Peyer's patch (tissue), 4 donors: Measurements from ENCODE around the gene PIGU. TPM values are rescaled to one million over a fixed set of nuclear protein-coding genes. Genes with fewer than 3 reads are reported as not detected.
A peak's percentile ranks its signal among the peaks of the same experiment; 100 is the strongest.

ENCODE experiments used
- DNase-seq, 3 donors: peaks; one replicate each; pipeline ENCODE4 v3.0.0-alpha.2; 2017 to 2019
- H3K27ac ChIP-seq, 4 donors: fragments of 200-600 bp; sonication (generic); one replicate each; pipeline ENCODE4 v1.5.1; 2016 to 2019
- H3K27me3 ChIP-seq, 2 donors: fragments of 200-600 bp; sonication (generic); one replicate each; pipeline ENCODE4 v1.5.1; 2019
- H3K36me3 ChIP-seq, 3 donors: fragments of 200-600 bp; sonication (generic); one replicate each; pipeline ENCODE4 v1.5.1; 2016 to 2019
- H3K4me1 ChIP-seq, 4 donors: fragments of 200-600 bp; sonication (generic); one replicate each; pipeline ENCODE4 v1.5.1; 2016 to 2019
- H3K4me3 ChIP-seq, 4 donors: fragments of 200-600 bp; sonication (generic); 1 replicate in 3 of 4; 2 replicates in 1 of 4; pipeline ENCODE4 v1.5.1; 2016 to 2019; ENCODE audit warnings: mild to moderate bottlenecking in 1 of 4
- H3K9me3 ChIP-seq, 4 donors: fragments of 200-600 bp; sonication (generic); one replicate each; pipeline ENCODE4 v1.5.1; 2016 to 2019; ENCODE audit warnings: mild to moderate bottlenecking in 1 of 4
- POLR2A ChIP-seq, 2 donors: fragments of 450-650 bp; IDR thresholded peaks; one replicate each; pipeline ENCODE4 v1.5.1; 2017; ENCODE audit warnings: antibody characterized with exemption in 2 of 2, mild to moderate bottlenecking in 2 of 2, moderate library complexity in 2 of 2
- total RNA-seq, 4 donors: library from RNA; depleted of rRNA; stranded (reverse); fragments of >200 nt; gene quantifications; one replicate each; pipeline ENCODE4 v1.1.0, GENCODE V29; 2016
- TF ChIP-seq, protein P1 (sequence below), 6 experiments: fragments of 450-650 bp in 4 of 6; fragments of 200-600 bp in 2 of 6; sonication (generic) in 1 of 6; IDR thresholded peaks; one replicate each; pipeline ENCODE4 v1.5.1; 2017 to 2019; ENCODE audit warnings: antibody characterized with exemption in 6 of 6, mild to moderate bottlenecking in 3 of 6, moderate library complexity in 1 of 6

PIGU gene
- total RNA-seq, 4 donors from 2014 or later: 6.6 to 29.5 (median 18.4) TPM

DNA sequence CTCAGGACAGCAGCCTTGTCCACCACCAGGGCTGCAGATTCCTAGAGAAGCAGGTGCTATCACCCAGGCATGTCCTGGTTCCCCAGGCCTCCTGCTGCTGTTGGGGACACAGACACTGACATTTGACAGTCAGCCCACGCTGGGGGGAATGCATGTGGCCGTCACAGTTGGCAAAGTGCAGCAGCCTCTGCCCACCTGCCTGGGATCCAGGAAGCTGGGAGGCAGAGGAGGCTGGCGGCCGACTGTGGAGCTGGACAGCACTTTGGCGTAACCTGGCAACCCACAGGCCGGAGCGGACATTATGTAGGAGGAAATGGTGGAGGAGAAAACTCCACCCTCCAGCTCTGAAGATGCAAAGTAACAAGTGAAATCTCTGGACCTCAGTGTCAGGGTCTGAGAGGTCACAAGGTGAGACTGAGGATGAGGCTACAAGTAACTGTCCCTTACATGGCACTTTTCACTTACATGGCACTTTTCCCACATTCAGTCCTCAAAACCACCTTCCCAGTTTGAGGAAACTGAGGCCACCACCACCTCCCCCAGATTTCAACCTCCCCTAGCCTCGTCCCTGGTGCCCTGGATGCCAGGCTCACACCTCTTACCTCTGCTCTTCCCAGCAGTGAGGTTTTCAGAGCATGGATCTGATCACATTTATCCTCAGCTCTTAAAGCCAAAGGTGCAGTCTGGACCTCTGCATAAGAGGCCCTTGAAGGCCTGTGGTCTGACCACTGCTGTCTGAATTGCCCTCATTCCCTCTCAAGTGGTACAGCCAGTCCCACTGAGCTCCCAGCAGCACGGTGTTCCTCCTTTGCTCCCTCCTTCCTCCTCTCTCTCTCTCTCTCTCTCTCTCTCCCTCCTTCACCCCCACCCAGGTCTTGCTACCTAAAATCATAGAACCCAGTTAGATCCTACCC, 109.7 kb downstream of the PIGU start:
- no peak for TF ChIP-seq POLR2A (IDR thresholded peaks at IDR 0.05)
- TF ChIP-seq, protein P1, sequence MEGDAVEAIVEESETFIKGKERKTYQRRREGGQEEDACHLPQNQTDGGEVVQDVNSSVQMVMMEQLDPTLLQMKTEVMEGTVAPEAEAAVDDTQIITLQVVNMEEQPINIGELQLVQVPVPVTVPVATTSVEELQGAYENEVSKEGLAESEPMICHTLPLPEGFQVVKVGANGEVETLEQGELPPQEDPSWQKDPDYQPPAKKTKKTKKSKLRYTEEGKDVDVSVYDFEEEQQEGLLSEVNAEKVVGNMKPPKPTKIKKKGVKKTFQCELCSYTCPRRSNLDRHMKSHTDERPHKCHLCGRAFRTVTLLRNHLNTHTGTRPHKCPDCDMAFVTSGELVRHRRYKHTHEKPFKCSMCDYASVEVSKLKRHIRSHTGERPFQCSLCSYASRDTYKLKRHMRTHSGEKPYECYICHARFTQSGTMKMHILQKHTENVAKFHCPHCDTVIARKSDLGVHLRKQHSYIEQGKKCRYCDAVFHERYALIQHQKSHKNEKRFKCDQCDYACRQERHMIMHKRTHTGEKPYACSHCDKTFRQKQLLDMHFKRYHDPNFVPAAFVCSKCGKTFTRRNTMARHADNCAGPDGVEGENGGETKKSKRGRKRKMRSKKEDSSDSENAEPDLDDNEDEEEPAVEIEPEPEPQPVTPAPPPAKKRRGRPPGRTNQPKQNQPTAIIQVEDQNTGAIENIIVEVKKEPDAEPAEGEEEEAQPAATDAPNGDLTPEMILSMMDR (IDR thresholded peaks at IDR 0.05): no peak
- no peaks in the 10 kb centered on the region for H3K4me1 ChIP-seq
- H3K27me3 ChIP-seq: no peaks in the 10 kb centered on the region
- H3K27ac ChIP-seq: no peak overlapping the region
- DNase-seq: no peak
- H3K36me3 ChIP-seq: peaks cover 0 to 6% (median 0%) of the 10 kb centered on the region in 3 donors
- H3K9me3 ChIP-seq: no peaks in the 10 kb centered on the region
- H3K4me3 ChIP-seq: no peak overlapping the region

DNA sequence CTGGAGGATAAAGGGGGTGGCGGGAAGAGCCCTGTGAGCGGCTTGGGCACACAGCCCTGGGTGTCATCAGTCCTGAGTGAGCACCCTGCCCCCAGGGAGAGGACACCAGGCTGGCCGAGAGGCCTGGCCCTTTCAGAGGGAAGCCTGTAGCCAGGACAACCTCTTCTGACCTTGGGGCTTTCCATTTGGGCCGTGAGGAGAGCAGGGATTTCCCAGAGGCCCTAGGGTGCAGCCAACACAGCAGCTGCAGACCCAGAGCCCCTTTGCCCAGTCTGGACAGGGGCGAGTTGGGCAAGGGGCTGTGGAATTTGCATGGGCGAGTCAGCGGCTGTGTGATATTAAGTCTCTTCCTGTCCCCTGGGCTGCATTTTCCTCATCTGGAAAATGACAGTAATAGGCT, 112.1 kb downstream of the PIGU start:
- TF ChIP-seq POLR2A (IDR thresholded peaks at IDR 0.05): no peak
- TF ChIP-seq, protein P1 (IDR thresholded peaks at IDR 0.05): no peak
- no peak for DNase-seq
- no peaks in the 10 kb centered on the region for H3K4me1 ChIP-seq
- H3K27me3 ChIP-seq: no peaks in the 10 kb centered on the region
- no peak overlapping the region for H3K27ac ChIP-seq
- no peaks in the 10 kb centered on the region for H3K9me3 ChIP-seq
- H3K4me3 ChIP-seq: no peak overlapping the region
- peaks cover 0 to 6% (median 0%) of the 10 kb centered on the region in 3 donors for H3K36me3 ChIP-seq

DNA sequence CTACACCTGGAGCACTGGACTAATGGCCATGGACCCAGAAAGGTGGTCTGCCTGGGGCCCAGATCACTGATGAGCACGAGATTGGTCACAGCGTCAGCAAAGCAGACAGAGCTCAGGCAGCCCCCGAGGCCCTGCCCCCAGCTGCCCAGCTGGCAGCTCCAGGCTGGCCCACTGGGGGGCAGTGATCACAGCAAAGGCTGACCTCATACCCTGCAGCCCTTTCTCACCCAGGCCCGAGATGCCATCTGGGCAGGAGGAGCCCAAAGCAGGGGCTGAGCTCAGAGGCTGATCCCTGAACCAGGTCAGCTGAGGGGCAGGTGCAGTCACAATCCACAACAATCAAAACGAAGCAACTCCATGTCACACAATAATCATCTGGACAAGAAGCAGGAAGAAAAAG, 114.3 kb downstream of the PIGU start:
- H3K9me3 ChIP-seq: no peaks in the 10 kb centered on the region
- H3K36me3 ChIP-seq: no peaks in the 10 kb centered on the region
- TF ChIP-seq POLR2A (IDR thresholded peaks at IDR 0.05): no peak
- TF ChIP-seq, protein P1 (IDR thresholded peaks at IDR 0.05): peak in 4 of 6 experiments; percentile 17 to 30 (median 23)
- peaks cover 0 to 3% (median 1%) of the 10 kb centered on the region in 4 donors for H3K4me1 ChIP-seq
- DNase-seq: no peak
- no peak overlapping the region for H3K27ac ChIP-seq
- H3K27me3 ChIP-seq: no peaks in the 10 kb centered on the region
- H3K4me3 ChIP-seq: no peak overlapping the region

DNA sequence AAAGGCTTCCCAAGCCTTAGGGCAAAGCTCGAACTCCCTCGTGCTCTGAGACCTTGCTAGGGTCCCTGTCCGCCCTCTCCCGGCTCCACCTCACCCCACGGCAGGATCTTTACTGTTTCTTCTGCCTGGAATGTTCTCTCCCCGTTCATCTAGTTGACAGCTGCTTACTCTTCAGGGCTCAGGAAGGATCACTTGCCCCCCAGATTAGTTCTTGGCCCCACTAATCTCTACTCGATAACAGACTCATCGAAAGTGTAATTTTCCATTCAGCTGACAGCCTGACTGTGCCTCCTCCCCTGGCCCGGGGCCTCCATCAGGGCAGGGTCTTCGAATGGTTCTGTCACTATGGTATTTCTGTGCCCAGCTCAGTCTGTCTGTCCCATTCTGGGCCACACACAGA, 115.2 kb downstream of the PIGU start:
- peaks cover 0 to 6% (median 2%) of the 10 kb centered on the region in 4 donors for H3K4me1 ChIP-seq
- no peak for DNase-seq
- no peaks in the 10 kb centered on the region for H3K27me3 ChIP-seq
- H3K27ac ChIP-seq: peak overlapping the region in 1 of 4 donors; percentile 25
- no peaks in the 10 kb centered on the region for H3K9me3 ChIP-seq
- TF ChIP-seq POLR2A (IDR thresholded peaks at IDR 0.05): no peak
- TF ChIP-seq, protein P1 (IDR thresholded peaks at IDR 0.05): no peak
- H3K4me3 ChIP-seq: no peak overlapping the region
- H3K36me3 ChIP-seq: no peaks in the 10 kb centered on the region

DNA sequence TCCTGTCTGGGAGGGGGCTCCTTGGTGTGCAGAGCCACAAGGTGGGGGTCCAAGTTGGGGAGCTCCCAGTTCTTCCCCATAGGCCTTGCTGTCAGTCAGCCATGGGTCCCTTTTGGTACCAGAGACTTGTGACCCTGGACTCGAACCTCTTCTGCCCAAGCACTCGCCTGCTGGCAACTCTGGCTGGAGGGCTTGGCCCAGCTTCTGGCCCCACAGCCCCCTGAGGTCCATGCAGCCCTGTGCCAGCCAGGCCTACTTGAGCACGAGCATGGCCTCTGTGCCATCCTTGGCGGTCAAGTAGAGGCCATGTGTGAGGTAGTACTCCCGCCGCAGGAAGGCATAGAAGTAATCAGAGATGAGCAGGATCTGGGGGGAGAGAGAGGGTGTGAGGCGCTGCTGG, 116.3 kb downstream of the PIGU start:
- peak overlapping the region in 1 of 4 donors; percentile 91 for H3K27ac ChIP-seq
- TF ChIP-seq POLR2A (IDR thresholded peaks at IDR 0.05): no peak
- TF ChIP-seq, protein P1 (IDR thresholded peaks at IDR 0.05): no peak
- no peak overlapping the region for H3K4me3 ChIP-seq
- H3K4me1 ChIP-seq: peaks cover 0 to 6% (median 2%) of the 10 kb centered on the region in 4 donors
- H3K27me3 ChIP-seq: no peaks in the 10 kb centered on the region
- no peak for DNase-seq
- no peaks in the 10 kb centered on the region for H3K36me3 ChIP-seq
- H3K9me3 ChIP-seq: no peaks in the 10 kb centered on the region
